SK-N-SH (cell line): ENCODE data around the gene MRPS11. TPM values are rescaled to one million over a fixed set of nuclear protein-coding genes. Genes with fewer than 3 reads are reported as not detected.

Experiments
- CTCF ChIA-PET: fragments of 300-600, 350-600 bp; formaldehyde crosslinking; extraction: SDS; loops from one replicate; lab custom pipeline; 2021; lab: Yijun Ruan, JAX
- POLR2A ChIA-PET: fragments of 350-600 bp; sonication (Branson Sonifier 250); formaldehyde crosslinking; extraction: SDS; loops from one replicate; lab custom pipeline; 2020; ENCODE audit warnings: antibody characterized with exemption, inconsistent platforms; lab: Yijun Ruan, JAX
- DNase-seq: peaks from one replicate; pipeline ENCODE4 v3.0.0; 2012
- H2AFZ ChIP-seq: fragments of 200-600 bp; sonication (generic); 2 replicates; pipeline ENCODE4 v1.8.1; 2016; ENCODE audit warnings: antibody characterized with exemption, mild to moderate bottlenecking, low read depth
- H3F3A ChIP-seq: fragments of 200-600 bp; sonication (generic); replicated peaks from 2 replicates; pipeline ENCODE3; 2016; ENCODE audit warnings: antibody characterized with exemption, mild to moderate bottlenecking; ENCODE audit not compliant: insufficient read depth
- H3K27ac ChIP-seq, 2 experiments: fragments of 200-500 bp in 1 of 2; fragments of 200-600 bp in 1 of 2; sonication (Bioruptor generic) in 1 of 2; sonication (generic), shearing (Covaris generic) in 1 of 2; 2 replicates each; pipeline versions ENCODE4 v1.5.1 to v1.6.1; 2014 to 2016; ENCODE audit warnings: low read depth in 2 of 2, inconsistent platforms in 1 of 2, low read length in 1 of 2, mild to moderate bottlenecking in 1 of 2, mixed read lengths in 1 of 2
- H3K27me3 ChIP-seq: fragments of 200-600 bp; sonication (generic), shearing (Covaris generic); 2 replicates; pipeline ENCODE4 v1.6.1; 2016; ENCODE audit warnings: mixed run types; ENCODE audit not compliant: insufficient read depth
- H3K36me3 ChIP-seq, 2 experiments: fragments of 200-500 bp in 1 of 2; fragments of 200-600 bp in 1 of 2; sonication (Bioruptor generic) in 1 of 2; sonication (generic) in 1 of 2; replicated peaks in 1 of 2; 2 replicates each; pipeline versions ENCODE3 to v1.5.1; 2014 to 2016; ENCODE audit warnings: low read length in 1 of 2, mild to moderate bottlenecking in 1 of 2; ENCODE audit not compliant: insufficient read depth in 2 of 2, control insufficient read depth in 1 of 2
- H3K4me1 ChIP-seq, 2 experiments: fragments of 200-500 bp in 1 of 2; fragments of 200-600 bp in 1 of 2; sonication (Bioruptor generic) in 1 of 2; sonication (generic), shearing (Covaris generic) in 1 of 2; 2 replicates each; pipeline versions ENCODE4 v1.5.1 to v1.6.1; 2014 to 2016; ENCODE audit warnings: low read depth in 1 of 2, low read length in 1 of 2, mixed run types in 1 of 2; ENCODE audit not compliant: insufficient read depth in 2 of 2, control insufficient read depth in 1 of 2
- H3K4me2 ChIP-seq: fragments of 200-600 bp; sonication (generic), shearing (Covaris generic); 2 replicates; pipeline ENCODE4 v1.6.1; 2017; ENCODE audit warnings: mixed run types
- H3K4me3 ChIP-seq, 2 experiments: fragments of 200-500 bp in 1 of 2; fragments of 200-600 bp in 1 of 2; sonication (Bioruptor generic) in 1 of 2; sonication (generic), shearing (Covaris generic) in 1 of 2; 2 replicates each; pipeline versions ENCODE4 v1.5.1 to v1.8.1; 2014 to 2016; ENCODE audit warnings: low read depth in 2 of 2, inconsistent platforms in 1 of 2, low read length in 1 of 2, mild to moderate bottlenecking in 1 of 2, mixed read lengths in 1 of 2, moderate library complexity in 1 of 2
- H3K79me2 ChIP-seq: fragments of 200-600 bp; sonication (generic); 2 replicates; pipeline ENCODE4 v1.8.1; 2017; ENCODE audit warnings: mild to moderate bottlenecking; ENCODE audit not compliant: insufficient read depth
- H3K9ac ChIP-seq: fragments of 200-600 bp; sonication (generic); 2 replicates; pipeline ENCODE4 v1.6.1; 2017; ENCODE audit warnings: mixed run types
- H3K9me2 ChIP-seq: fragments of 200-600 bp; sonication (generic); 2 replicates; pipeline ENCODE4 v1.6.1; 2017; ENCODE audit warnings: mixed run types
- H3K9me3 ChIP-seq: fragments of 200-600 bp; sonication (generic); 2 replicates; pipeline ENCODE4 v1.6.1; 2017; ENCODE audit warnings: mixed run types, mild to moderate bottlenecking, moderate library complexity
- H4K20me1 ChIP-seq: fragments of 200-600 bp; sonication (generic); 2 replicates; pipeline ENCODE4 v1.6.1; 2017; ENCODE audit warnings: mild to moderate bottlenecking, mixed run types; ENCODE audit not compliant: insufficient read depth
- CHD2 ChIP-seq: fragments of 150-350 bp; IDR thresholded peaks from 2 replicates; pipeline ENCODE4 v1.6.1; 2018; ENCODE audit warnings: low read length; ENCODE audit not compliant: partially characterized antibody
- EP300 ChIP-seq, 2 experiments: IDR thresholded peaks; 2 replicates each; pipeline versions ENCODE4 v1.4.0 to v1.6.1; 2012; ENCODE audit warnings: borderline replicate concordance in 1 of 2, low read depth in 1 of 2, low read length in 1 of 2
- FOXM1 ChIP-seq: IDR thresholded peaks from 2 replicates; pipeline ENCODE4 v1.4.0; 2012; ENCODE audit warnings: low read depth, mild to moderate bottlenecking
- IRF3 ChIP-seq: fragments of 150-350 bp; IDR thresholded peaks from 2 replicates; pipeline ENCODE4 v1.6.1; 2016; ENCODE audit warnings: mild to moderate bottlenecking, low read depth, low read length
- NFIC ChIP-seq: IDR thresholded peaks from 2 replicates; pipeline ENCODE4 v1.4.0; 2012; ENCODE audit warnings: borderline replicate concordance
- POLR2AphosphoS5 ChIP-seq: IDR thresholded peaks from 2 replicates; pipeline ENCODE4 v1.6.1; 2012; ENCODE audit warnings: low read depth, low read length
- RCOR1 ChIP-seq: fragments of 150-350 bp; IDR thresholded peaks from 2 replicates; pipeline ENCODE4 v1.6.1; 2017; ENCODE audit warnings: antibody characterized with exemption, low read length
- REST ChIP-seq: IDR thresholded peaks from 2 replicates; pipeline ENCODE4 v1.6.1; 2012; ENCODE audit warnings: mild to moderate bottlenecking, low read depth, low read length, moderate library complexity
- RFX5 ChIP-seq: IDR thresholded peaks from 2 replicates; pipeline ENCODE4 v1.6.1; 2012; ENCODE audit warnings: mild to moderate bottlenecking, improper control_type of control experiment, low read length
- TCF12 ChIP-seq: IDR thresholded peaks from 2 replicates; pipeline ENCODE4 v1.4.0; 2012
- USF1 ChIP-seq: IDR thresholded peaks from 2 replicates; pipeline ENCODE4 v1.4.0; 2012; ENCODE audit warnings: low read depth, borderline replicate concordance
- ZBTB33 ChIP-seq: IDR thresholded peaks from 2 replicates; pipeline ENCODE4 v1.4.0; 2012; ENCODE audit warnings: low read depth, borderline replicate concordance
- WGBS: methylation state at CpG from one replicate; pipeline ENCODE4 v1.1.6; 2017; ENCODE audit warnings: low lambda C conversion rate; 5-methylcytosine and 5-hydroxymethylcytosine counted together
- polyA plus RNA-seq, 3 experiments: library from polyadenylated mRNA; depleted of rRNA; stranded (reverse); fragments of >200 nt; gene quantifications; 2 replicates each; pipeline ENCODE4 v1.2.3, GENCODE V29; 2012

MRPS11 gene
- polyA plus RNA-seq, 1 of the 3 experiments (the other 2 are of a cell fraction), result 101 TPM

- Histone ChIP-seq H3K4me1 (peaks cover 0 to 10% of the 10 kb centered on the region in 2 experiments; a peak in 1 of 4 replicates), H3K4me2 (no peak overlapping the region), H3K9ac (no peak overlapping the region), H3K27me3 (no peaks in the 10 kb centered on the region), H3K36me3 (peaks cover 0 to 4% of the 10 kb centered on the region in 2 experiments)
- POLR2A ChIA-PET, result no interaction called here
- no peak for TF ChIP-seq EP300 (IDR thresholded peaks at IDR 0.05; ENCODE audit: borderline replicate concordance in 1 of 2, low read depth in 1 of 2, low read length in 1 of 2)
- no peak for TF ChIP-seq REST
- TF ChIP-seq NFIC, result no peak
- TF ChIP-seq POLR2AphosphoS5, result no peak
- TF ChIP-seq TCF12, result no peak
- no peak for TF ChIP-seq ZBTB33
- no peak for TF ChIP-seq CHD2
- no peak for TF ChIP-seq USF1
- no peak for TF ChIP-seq RFX5
- no peak for TF ChIP-seq IRF3
- no peak for TF ChIP-seq FOXM1
- no peak for TF ChIP-seq RCOR1
- TF ChIP-seq, all 33 proteins: peak for 0
- 75% methylated on average over 3 of the region's 3 CpGs for WGBS
- DNase-seq, result no peak
- Histone ChIP-seq H2AFZ (no peak overlapping the region), H3K9me3 (no peaks in the 10 kb centered on the region), H3F3A (no peaks in the 10 kb centered on the region), H3K9me2 (no peaks in the 10 kb centered on the region), H4K20me1 (no peaks in the 10 kb centered on the region), H3K4me3 (no peak overlapping the region), H3K27ac (no peak overlapping the region; a peak in 1 of 4 replicates), H3K79me2 (no peaks in the 10 kb centered on the region)
- CTCF ChIA-PET, result interaction anchor here (0.8 to 1.2 kb wide), 3 partner anchors 10 to 29 kb away, joined by 3 to 4 read pairs (median 4); no protein-coding TSS in a partner anchor
Measured at GRCh38 chr15:88498996-88499395, 31.5 kb downstream of the MRPS11 start.
